BLaER1 (cell line): ENCODE measurements around the gene SRMS.
A peak's percentile ranks its signal among the peaks of the same experiment; 100 is the strongest.

ENCODE experiments used
- H3K27ac ChIP-seq: shearing (Covaris generic); formaldehyde crosslinking; 2 replicates; pipeline ENCODE4 v1.8.1; 2022
- H3K27me3 ChIP-seq: shearing (Covaris generic); formaldehyde crosslinking; 2 replicates; pipeline ENCODE4 v1.8.1; 2022
- H3K36me3 ChIP-seq: shearing (Covaris generic); formaldehyde crosslinking; 2 replicates; pipeline ENCODE4 v1.8.1; 2022
- H3K4me1 ChIP-seq: shearing (Covaris generic); formaldehyde crosslinking; 2 replicates; pipeline ENCODE4 v1.8.1; 2022
- H3K4me2 ChIP-seq: shearing (Covaris generic); formaldehyde crosslinking; 2 replicates; pipeline ENCODE4 v1.8.1; 2022
- H3K4me3 ChIP-seq: shearing (Covaris generic); formaldehyde crosslinking; 2 replicates; pipeline ENCODE4 v1.8.1; 2022
- H3K9ac ChIP-seq: shearing (Covaris generic); formaldehyde crosslinking; 2 replicates; pipeline ENCODE4 v1.8.1; 2022
- H3K9me3 ChIP-seq: shearing (Covaris generic); formaldehyde crosslinking; 2 replicates; pipeline ENCODE4 v1.8.1; 2022
- H4K20me1 ChIP-seq: shearing (Covaris generic); formaldehyde crosslinking; 2 replicates; pipeline ENCODE4 v1.8.1; 2022
- Cebpa-rat ChIP-seq: shearing (Covaris generic); IDR thresholded peaks from 2 replicates; pipeline ENCODE4 v1.8.1; 2022

The SRMS gene

DNA sequence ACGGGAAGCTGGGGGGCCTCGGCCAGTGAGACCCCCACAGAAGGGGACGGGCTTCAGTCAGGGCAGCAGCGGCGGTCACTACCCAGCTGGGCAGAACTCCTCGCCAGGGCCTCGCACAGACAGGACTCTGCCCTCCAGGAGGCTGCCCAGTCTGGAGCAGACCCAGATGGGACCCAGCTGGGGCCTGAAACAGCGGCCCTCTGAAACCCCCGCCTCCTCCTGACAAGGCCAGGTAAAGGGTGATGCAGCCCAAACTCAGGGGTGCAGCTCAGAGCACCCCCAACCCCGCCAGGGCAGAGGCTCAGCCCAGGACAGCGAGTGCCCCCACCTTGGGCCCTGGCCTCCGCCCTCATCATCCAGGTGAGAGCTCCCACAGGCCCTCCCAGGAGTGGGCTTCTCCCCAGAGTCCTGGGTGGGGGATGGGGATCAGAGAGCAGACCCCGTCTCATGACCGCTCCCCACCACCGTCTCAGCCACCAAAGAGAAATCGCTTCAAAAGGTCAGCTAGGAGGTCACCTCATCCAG lies 50.9 kb downstream of the SRMS start:
- H3K4me1 ChIP-seq: peaks cover 54% of the 10 kb centered on the region
- H4K20me1 ChIP-seq: peaks cover 48% of the 10 kb centered on the region
- H3K9me3 ChIP-seq: peaks cover 4% of the 10 kb centered on the region; the same call in 1 of the 2 replicates
- no peak for TF ChIP-seq Cebpa-rat
- H3K9ac ChIP-seq: no peak overlapping the region
- peaks cover 42% of the 10 kb centered on the region for H3K36me3 ChIP-seq
- peak overlapping the region; percentile 19; the same call in 1 of the 2 replicates for H3K4me3 ChIP-seq
- peak overlapping the region; percentile 97 for H3K4me2 ChIP-seq
- peaks cover 10% of the 10 kb centered on the region; the same call in 1 of the 2 replicates for H3K27me3 ChIP-seq
- no peak overlapping the region for H3K27ac ChIP-seq

DNA sequence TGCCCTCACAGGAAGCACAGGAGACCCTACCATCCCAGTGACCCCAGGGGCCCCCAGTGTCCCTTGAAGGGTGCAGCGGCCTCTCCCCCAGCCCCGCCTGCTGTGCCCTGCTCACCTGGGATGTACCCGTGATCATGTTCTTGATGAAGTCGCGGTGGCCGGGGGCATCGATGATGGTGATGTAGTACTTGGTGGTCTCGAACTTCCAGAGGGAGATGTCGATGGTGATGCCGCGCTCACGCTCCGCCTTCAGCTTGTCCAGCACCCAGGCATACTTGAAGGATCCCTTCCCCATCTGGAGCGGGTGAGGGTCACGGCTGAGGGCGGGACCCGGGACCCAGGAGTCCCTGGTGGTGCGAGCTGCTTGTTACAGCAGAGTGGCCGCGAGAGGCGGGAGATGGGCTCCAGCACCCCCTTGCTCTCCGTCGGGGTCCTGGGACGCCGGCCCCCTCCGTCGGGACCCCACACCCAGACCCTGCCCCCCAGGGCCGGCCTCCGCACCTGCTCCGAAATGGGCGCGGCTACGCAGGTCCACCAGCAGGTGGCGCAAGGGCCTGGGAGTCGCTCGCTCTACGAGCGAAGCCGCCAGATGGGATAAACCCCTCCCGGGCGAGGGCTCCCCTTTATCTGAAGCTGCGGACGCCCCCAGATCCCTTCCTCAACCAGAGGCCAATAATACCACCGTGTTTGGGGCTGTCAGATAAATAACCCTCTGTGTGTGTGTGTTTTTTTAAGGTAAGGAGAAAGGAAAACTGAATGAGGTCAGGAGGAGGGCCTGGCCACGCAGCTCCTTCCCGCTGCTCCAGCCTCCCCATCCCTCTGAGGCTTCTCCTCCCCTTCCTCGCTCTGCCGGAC lies 51.6 kb downstream of the SRMS start:
- Histone ChIP-seq H3K27ac (no peak overlapping the region), H4K20me1 (peaks cover 53% of the 10 kb centered on the region), H3K36me3 (peaks cover 49% of the 10 kb centered on the region), H3K4me1 (peaks cover 47% of the 10 kb centered on the region), H3K9ac (no peak overlapping the region), H3K9me3 (peaks cover 4% of the 10 kb centered on the region; the same call in 1 of the 2 replicates), H3K4me3 (peak overlapping the region; percentile 19; the same call in 1 of the 2 replicates), H3K27me3 (peaks cover 13% of the 10 kb centered on the region), H3K4me2 (peak overlapping the region; percentile 97)
- no peak for TF ChIP-seq Cebpa-rat

DNA sequence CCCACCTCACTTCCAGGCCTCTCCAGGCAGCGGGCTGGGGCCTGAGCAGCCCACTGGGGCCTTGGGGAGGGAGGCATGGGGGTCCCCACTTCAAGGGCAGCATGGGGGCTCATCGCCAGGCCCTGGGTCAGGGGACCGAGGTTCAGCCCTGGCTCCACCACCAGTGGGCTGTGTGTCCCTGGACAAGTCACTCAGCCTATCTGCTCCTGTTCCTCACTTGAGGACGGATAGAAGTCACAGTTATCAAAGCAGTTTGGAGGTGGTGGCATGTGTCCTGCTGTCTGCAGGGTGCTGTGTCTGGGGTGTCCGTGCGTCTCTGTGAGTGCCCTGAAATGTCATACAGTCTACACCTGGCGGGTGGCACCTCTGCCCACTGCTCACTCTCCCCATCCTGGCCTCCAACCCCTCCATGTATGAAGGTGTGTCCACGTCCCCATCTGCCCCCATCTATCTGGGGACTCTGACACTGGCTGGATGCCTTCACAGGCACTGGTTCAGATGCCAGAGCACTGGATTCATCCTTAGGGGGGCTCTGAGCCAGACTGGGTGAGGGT lies 52.3 kb downstream of the SRMS start:
- Histone ChIP-seq H3K27ac (no peak overlapping the region), H4K20me1 (peaks cover 59% of the 10 kb centered on the region), H3K4me1 (peaks cover 40% of the 10 kb centered on the region), H3K9me3 (peaks cover 4% of the 10 kb centered on the region; the same call in 1 of the 2 replicates), H3K27me3 (peaks cover 16% of the 10 kb centered on the region), H3K4me2 (no peak overlapping the region; the same call in 1 of the 2 replicates), H3K9ac (no peak overlapping the region), H3K36me3 (peaks cover 55% of the 10 kb centered on the region), H3K4me3 (no peak overlapping the region)
- TF ChIP-seq Cebpa-rat: no peak

DNA sequence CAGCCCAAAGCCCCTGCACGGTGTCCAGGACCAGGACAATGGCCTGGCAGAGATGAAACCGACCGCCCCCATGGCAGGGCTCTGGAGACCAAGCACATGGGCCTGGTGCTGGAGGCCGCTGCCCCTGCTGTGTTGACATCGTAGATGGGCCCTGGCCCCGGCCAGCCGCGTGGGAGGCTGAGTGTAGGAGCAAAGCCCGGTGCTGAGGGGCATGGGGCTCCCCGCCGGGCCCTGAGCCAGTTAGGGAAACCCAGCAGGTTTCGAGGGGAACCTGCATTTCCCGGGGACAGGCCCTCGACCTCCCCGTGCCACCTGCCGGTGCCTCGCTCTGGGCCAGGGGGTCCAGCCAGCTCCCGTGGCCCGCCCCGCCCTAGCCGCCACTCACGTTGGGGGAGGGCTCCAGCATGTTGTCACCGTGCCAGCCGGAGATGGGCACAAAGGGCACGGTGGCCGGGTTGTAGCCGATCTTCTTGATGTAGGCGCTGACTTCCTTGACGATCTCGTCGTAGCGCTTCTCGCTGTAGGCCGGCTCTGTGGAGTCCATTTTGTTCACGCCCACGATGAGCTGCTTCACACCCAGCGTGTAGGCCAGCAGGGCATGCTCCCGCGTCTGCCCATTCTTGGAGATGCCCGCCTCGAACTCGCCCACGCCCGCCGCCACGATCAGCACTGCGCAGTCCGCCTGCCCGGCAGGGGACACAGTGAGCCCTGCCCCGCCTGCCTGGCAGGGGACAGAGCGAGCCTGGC lies 53.0 kb downstream of the SRMS start:
- Histone ChIP-seq H3K36me3 (peaks cover 61% of the 10 kb centered on the region), H3K27me3 (peaks cover 18% of the 10 kb centered on the region)

DNA sequence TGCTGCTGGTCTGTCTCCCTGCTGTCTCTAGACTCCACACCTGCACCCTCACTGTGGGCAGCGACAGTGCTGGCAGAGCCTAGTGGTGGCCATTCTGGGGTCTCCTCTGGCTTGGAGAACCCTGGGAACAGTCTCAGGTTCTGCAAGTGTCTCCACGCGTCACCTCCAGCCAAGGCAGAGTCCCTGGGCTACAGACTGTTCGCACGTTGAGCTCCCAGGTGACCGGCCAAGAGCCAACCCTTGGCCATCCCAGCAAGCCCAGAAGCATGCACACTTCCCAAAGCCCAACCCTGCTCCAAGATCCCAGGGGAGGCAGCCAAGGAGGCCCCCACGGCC lies 53.5 kb downstream of the SRMS start:
- H3K4me2 ChIP-seq: no peak overlapping the region
- no peak overlapping the region for H3K9ac ChIP-seq
- peaks cover 66% of the 10 kb centered on the region for H3K36me3 ChIP-seq
- H3K27me3 ChIP-seq: peaks cover 23% of the 10 kb centered on the region
- H3K4me3 ChIP-seq: no peak overlapping the region
- no peak for TF ChIP-seq Cebpa-rat
- H4K20me1 ChIP-seq: peaks cover 69% of the 10 kb centered on the region
- peaks cover 4% of the 10 kb centered on the region; the same call in 1 of the 2 replicates for H3K9me3 ChIP-seq
- H3K27ac ChIP-seq: no peak overlapping the region
- peaks cover 29% of the 10 kb centered on the region for H3K4me1 ChIP-seq

More for the DNA sequence above, 53.0 kb downstream of the SRMS start:
- Histone ChIP-seq H3K9ac (no peak overlapping the region), H3K9me3 (peaks cover 4% of the 10 kb centered on the region; the same call in 1 of the 2 replicates), H3K27ac (no peak overlapping the region), H3K4me3 (no peak overlapping the region), H4K20me1 (peaks cover 64% of the 10 kb centered on the region), H3K4me1 (peaks cover 33% of the 10 kb centered on the region), H3K4me2 (no peak overlapping the region)
- TF ChIP-seq Cebpa-rat: no peak

DNA sequence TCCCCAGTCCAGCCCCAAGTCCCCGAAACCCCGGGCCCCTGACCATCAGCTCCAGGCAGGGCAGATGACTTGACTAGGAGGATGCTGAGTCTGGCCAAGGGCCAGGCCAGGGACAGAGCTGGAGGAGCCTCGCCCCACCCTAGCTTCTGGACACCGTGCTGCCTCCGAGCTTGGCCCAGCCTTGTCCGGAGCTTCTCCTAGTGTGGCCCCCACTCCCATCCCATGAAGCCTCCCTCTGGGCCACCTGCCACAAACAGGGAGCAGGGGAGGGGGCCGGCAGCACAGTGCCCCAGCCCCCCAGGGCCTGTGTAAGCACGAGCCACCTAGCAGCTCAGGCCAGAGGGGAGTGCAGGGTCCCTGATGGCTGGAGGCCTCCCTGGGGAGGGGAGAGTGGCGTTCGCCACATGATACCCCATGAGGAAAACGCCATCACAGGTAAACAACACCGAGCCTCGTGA lies 54.0 kb downstream of the SRMS start:
- peaks cover 27% of the 10 kb centered on the region for H3K27me3 ChIP-seq
- H3K27ac ChIP-seq: no peak overlapping the region
- H3K4me3 ChIP-seq: no peak overlapping the region
- H3K36me3 ChIP-seq: peaks cover 70% of the 10 kb centered on the region
- H4K20me1 ChIP-seq: peaks cover 73% of the 10 kb centered on the region
- H3K9me3 ChIP-seq: peaks cover 4% of the 10 kb centered on the region; the same call in 1 of the 2 replicates
- no peak overlapping the region for H3K9ac ChIP-seq
- H3K4me1 ChIP-seq: peaks cover 29% of the 10 kb centered on the region
- TF ChIP-seq Cebpa-rat: no peak
- H3K4me2 ChIP-seq: no peak overlapping the region

DNA sequence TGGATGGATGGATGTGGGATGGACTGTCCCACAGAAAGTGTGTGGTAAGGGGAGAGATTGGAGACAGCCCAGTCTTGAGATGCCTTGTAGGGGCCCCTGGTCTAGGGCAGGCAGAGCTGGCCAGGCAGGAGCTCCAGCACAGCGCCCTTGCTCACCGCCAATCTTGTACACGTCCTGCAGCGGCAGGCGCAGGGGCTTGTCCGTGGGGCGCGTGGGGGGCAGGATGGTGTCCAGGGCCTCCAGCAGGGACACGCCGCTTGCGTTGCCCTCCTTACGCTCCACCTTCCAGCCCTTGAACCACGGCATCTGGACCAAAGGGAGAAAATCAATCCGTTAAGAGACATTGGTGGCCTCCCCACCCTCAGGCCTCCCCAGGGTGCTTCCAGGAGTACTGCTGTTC lies 54.6 kb downstream of the SRMS start:
- Histone ChIP-seq H3K9ac (no peak overlapping the region), H3K36me3 (peaks cover 73% of the 10 kb centered on the region)

DNA sequence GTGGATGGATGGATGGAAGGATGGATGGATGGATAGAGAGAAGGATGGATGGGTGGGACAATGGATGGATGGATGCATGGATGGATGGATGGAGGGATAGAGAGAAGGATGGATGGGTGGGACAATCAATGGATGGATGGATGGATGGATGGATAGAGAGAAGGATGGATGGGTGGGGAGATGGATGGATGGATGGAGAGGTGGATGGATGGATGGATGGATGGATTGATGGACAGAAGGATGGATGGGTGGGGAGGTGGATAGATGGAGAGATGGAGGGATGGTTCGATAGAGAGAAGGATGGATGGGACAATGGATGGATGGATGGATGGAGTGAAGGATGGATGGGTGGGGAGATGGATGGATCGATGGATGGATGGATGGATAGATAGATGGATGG lies 55.0 kb downstream of the SRMS start:
- Histone ChIP-seq H3K27me3 (peaks cover 27% of the 10 kb centered on the region), H3K27ac (no peak overlapping the region), H3K9ac (no peak overlapping the region), H3K4me3 (no peak overlapping the region), H3K4me2 (no peak overlapping the region), H3K36me3 (peaks cover 76% of the 10 kb centered on the region), H3K9me3 (peaks cover 4% of the 10 kb centered on the region; the same call in 1 of the 2 replicates), H3K4me1 (peaks cover 21% of the 10 kb centered on the region), H4K20me1 (peaks cover 72% of the 10 kb centered on the region)
- no peak for TF ChIP-seq Cebpa-rat

More for the DNA sequence above, 54.6 kb downstream of the SRMS start:
- no peak for TF ChIP-seq Cebpa-rat
- Histone ChIP-seq H3K27ac (no peak overlapping the region), H3K9me3 (peaks cover 4% of the 10 kb centered on the region; the same call in 1 of the 2 replicates), H3K4me2 (no peak overlapping the region), H3K27me3 (peaks cover 27% of the 10 kb centered on the region), H4K20me1 (peaks cover 74% of the 10 kb centered on the region), H3K4me3 (no peak overlapping the region), H3K4me1 (peaks cover 26% of the 10 kb centered on the region)

DNA sequence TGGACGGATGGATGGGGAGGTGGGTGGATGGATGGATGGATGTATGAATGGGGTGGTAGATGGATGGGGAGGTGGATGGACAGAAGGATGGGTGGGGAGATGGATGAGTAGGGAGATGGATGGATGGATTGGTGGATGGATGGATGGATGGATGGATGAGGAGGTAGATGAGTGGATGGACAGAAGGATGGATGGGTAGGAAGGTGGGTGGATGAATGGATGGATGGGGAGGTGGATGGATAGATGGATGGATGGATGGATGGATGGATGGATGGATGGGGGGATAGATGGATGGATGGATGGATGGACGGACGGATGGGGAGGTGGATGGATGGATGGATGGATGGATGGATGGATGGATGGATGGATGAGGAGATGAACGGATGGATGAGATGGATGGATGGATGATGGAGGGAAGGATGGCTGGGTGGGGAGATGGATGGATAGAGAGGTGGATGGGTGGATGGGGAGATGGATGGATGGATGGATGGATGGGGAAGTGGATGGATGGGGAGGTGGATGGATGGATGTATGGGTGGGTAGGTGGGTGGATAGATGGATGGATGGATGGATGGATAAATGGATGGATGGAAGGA lies 55.8 kb downstream of the SRMS start:
- Histone ChIP-seq H3K27me3 (peaks cover 29% of the 10 kb centered on the region), H4K20me1 (peaks cover 69% of the 10 kb centered on the region), H3K27ac (no peak overlapping the region), H3K36me3 (peaks cover 77% of the 10 kb centered on the region), H3K9me3 (peaks cover 4% of the 10 kb centered on the region; the same call in 1 of the 2 replicates), H3K4me2 (no peak overlapping the region), H3K4me1 (peaks cover 13% of the 10 kb centered on the region), H3K9ac (no peak overlapping the region), H3K4me3 (no peak overlapping the region)
- no peak for TF ChIP-seq Cebpa-rat
